ENCODE data around the gene SCRN2. TPM values are rescaled to one million over a fixed set of nuclear protein-coding genes. Genes with fewer than 3 reads are reported as not detected.

Gene SCRN2
- total and polyA plus RNA-seq, 2 of the 13 experiments (the other 11 are each of a cell fraction or from before 2014, with no cell fraction given), result 21.7 to 29.5 TPM

DNA sequence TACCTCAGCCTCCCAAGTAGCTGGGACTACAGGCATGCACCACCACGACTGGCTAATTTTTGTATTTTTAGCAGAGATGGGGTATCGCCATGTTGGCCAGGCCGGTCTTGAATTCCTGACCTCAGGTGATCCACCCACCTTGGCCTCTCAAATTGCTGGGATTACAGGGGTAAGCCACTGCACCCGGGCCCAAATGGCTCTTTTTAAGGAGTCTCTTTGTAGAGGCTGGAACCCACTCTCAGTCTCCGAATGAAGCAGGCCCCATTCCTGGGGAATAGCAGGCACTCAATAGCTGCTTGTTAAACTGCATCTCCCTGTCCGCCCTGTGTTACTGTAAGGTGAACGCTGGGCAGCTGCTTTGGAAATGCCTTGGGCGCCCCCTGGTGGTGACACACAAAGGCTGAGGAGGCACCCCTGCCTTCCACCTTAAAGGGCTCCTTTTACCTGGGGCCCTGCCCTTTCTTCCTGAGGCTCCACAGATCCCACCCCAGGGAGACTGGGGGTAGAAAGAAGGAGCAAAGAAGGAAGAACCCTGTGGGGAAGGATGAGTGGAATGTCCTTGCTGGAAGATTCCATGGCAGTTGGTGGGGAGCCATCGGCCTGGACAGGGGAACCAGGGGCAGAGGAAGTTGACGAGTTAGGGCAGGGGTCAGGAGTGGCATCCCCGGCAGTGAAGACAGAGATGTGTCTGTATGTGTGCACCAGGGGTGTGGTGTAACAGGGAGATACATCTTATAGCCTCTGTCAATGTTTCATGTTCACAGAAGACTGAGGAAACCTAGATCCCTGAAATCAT, 48.9 kb upstream of the SCRN2 start (continued):
- TF ChIP-seq RXRA (CRISPR knock-in tag; IDR thresholded peaks at IDR 0.05), result no peak
- TF ChIP-seq ZNF326 (CRISPR knock-in tag; IDR thresholded peaks at IDR 0.05; ENCODE audit: borderline replicate concordance), result no peak
- no peak for TF ChIP-seq ZNF720 (CRISPR knock-in tag; IDR thresholded peaks at IDR 0.05)
- TF ChIP-seq NFKB2 (CRISPR knock-in tag; IDR thresholded peaks at IDR 0.05; ENCODE audit: borderline replicate concordance), result no peak
- TF ChIP-seq CCDC6 (CRISPR knock-in tag; IDR thresholded peaks at IDR 0.05), result no peak
- peak; percentile 78; the same call in 1 of the 2 replicates for TF ChIP-seq ZSCAN25 (CRISPR knock-in tag; IDR thresholded peaks at IDR 0.05)
- TF ChIP-seq, protein P1, sequence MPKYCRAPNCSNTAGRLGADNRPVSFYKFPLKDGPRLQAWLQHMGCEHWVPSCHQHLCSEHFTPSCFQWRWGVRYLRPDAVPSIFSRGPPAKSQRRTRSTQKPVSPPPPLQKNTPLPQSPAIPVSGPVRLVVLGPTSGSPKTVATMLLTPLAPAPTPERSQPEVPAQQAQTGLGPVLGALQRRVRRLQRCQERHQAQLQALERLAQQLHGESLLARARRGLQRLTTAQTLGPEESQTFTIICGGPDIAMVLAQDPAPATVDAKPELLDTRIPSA (CRISPR knock-in tag; IDR thresholded peaks at IDR 0.05; ENCODE audit: borderline replicate concordance), result no peak
- TF ChIP-seq ZNF746 (CRISPR knock-in tag; IDR thresholded peaks at IDR 0.05), result no peak
- TF ChIP-seq IKZF4 (CRISPR knock-in tag; IDR thresholded peaks at IDR 0.05; ENCODE audit: borderline replicate concordance, low read depth, not compliant biosample characterization), result no peak
- no peak for TF ChIP-seq ZBTB46 (CRISPR knock-in tag; IDR thresholded peaks at IDR 0.05; ENCODE audit: borderline replicate concordance)
- no peak for TF ChIP-seq ELK4 (CRISPR knock-in tag; IDR thresholded peaks at IDR 0.05; ENCODE audit: borderline replicate concordance)
- TF ChIP-seq TP53 (CRISPR knock-in tag; conservative IDR thresholded peaks at IDR 0.05), result no peak
- no peak for TF ChIP-seq ZNF543 (CRISPR knock-in tag; IDR thresholded peaks at IDR 0.05)
- TF ChIP-seq PHF5A (CRISPR knock-in tag; IDR thresholded peaks at IDR 0.05; ENCODE audit: low read depth, unreplicated experiment), result no peak
- TF ChIP-seq ZNF296 (CRISPR knock-in tag; conservative IDR thresholded peaks at IDR 0.05), result no peak
- no peak for TF ChIP-seq SMAD1 (CRISPR knock-in tag; IDR thresholded peaks at IDR 0.05; ENCODE audit: borderline replicate concordance, low read depth)
- TF ChIP-seq ONECUT2 (CRISPR knock-in tag; IDR thresholded peaks at IDR 0.05), result no peak
- 0 out of 2 replicates have a peak, but pooled peaks have one; percentile 25 for TF ChIP-seq ELF3 (CRISPR knock-in tag; IDR thresholded peaks at IDR 0.05)
- TF ChIP-seq ATF6 (CRISPR knock-in tag; conservative IDR thresholded peaks at IDR 0.05), result no peak
- no peak for TF ChIP-seq RARG (CRISPR knock-in tag; IDR thresholded peaks at IDR 0.05; ENCODE audit: low read depth)
- no peak for TF ChIP-seq FOXO1 (CRISPR knock-in tag; IDR thresholded peaks at IDR 0.05)
- TF ChIP-seq PBX3 (CRISPR knock-in tag; IDR thresholded peaks at IDR 0.05; ENCODE audit: borderline replicate concordance), result no peak
- TF ChIP-seq ZC3H13 (CRISPR knock-in tag; IDR thresholded peaks at IDR 0.05), result no peak
- no peak for TF ChIP-seq FOXK2 (IDR thresholded peaks at IDR 0.05)

Measured in HepG2 (cell line).